ENCODE results near the gene CD200R1.

The CD200R1 gene

DNA sequence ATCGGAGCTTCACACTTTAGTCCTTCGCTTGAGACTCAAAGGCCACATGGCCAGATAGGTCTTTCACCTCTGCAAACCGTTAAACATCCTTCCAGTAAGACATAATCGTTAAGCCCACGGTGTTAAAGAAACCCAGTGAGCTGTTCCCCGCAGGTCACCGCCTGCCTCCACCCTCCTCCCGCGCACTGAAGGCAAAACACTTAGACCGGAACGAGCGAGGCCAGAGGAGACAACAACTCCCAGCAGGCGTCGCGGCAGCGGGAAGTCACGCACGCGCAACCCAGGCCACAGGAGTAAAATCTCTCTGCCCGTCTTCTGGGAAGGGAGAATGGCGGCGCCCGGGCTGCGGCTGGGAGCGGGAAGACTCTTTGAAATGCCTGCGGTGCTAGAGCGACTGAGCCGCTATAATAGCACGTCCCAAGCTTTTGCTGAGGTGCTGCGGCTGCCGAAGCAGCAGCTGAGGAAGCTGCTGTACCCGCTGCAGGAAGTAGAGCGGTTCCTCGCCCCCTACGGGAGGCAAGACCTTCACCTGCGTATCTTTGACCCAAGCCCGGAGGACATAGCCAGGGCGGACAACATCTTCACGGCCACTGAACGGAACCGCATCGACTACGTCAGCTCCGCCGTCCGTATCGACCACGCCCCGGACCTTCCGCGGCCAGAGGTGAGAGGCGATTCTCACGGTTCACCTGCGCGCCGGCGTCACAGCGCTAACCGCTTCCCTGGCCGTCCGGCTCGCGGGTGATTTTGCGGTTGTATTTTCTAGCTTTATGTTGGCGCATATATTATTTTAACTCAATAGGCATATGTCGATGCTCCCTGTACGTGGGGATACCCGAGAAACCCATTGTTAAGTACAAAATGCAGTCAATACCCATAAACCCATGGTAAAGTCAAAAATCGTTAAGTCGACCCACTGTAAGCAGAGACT lies 16.0 kb upstream of the CD200R1 start, which contains the start of gene GTPBP8:
Gene GTPBP8, plus strand, starts transcription at position 313 of the 931 bp plus-strand sequence. Its CDS starts 16 bp downstream, at position 329.
- in situ Hi-C loops (cut with MboI; ENCODE audit: low pct_unique_long_range_greater_than_20kb, low sequenced_read_pairs, unreplicated experiment) = loop anchor here (25.0 kb wide), 1 partner anchor 879 kb away; no protein-coding TSS in a partner anchor
- peak; percentile 77 for DNase-seq (ENCODE audit: low spot score)
- TF ChIP-seq, protein P1, sequence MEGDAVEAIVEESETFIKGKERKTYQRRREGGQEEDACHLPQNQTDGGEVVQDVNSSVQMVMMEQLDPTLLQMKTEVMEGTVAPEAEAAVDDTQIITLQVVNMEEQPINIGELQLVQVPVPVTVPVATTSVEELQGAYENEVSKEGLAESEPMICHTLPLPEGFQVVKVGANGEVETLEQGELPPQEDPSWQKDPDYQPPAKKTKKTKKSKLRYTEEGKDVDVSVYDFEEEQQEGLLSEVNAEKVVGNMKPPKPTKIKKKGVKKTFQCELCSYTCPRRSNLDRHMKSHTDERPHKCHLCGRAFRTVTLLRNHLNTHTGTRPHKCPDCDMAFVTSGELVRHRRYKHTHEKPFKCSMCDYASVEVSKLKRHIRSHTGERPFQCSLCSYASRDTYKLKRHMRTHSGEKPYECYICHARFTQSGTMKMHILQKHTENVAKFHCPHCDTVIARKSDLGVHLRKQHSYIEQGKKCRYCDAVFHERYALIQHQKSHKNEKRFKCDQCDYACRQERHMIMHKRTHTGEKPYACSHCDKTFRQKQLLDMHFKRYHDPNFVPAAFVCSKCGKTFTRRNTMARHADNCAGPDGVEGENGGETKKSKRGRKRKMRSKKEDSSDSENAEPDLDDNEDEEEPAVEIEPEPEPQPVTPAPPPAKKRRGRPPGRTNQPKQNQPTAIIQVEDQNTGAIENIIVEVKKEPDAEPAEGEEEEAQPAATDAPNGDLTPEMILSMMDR (IDR thresholded peaks at IDR 0.05; ENCODE audit: extremely low read depth, insufficient read depth, missing control alignments) = no peak

DNA sequence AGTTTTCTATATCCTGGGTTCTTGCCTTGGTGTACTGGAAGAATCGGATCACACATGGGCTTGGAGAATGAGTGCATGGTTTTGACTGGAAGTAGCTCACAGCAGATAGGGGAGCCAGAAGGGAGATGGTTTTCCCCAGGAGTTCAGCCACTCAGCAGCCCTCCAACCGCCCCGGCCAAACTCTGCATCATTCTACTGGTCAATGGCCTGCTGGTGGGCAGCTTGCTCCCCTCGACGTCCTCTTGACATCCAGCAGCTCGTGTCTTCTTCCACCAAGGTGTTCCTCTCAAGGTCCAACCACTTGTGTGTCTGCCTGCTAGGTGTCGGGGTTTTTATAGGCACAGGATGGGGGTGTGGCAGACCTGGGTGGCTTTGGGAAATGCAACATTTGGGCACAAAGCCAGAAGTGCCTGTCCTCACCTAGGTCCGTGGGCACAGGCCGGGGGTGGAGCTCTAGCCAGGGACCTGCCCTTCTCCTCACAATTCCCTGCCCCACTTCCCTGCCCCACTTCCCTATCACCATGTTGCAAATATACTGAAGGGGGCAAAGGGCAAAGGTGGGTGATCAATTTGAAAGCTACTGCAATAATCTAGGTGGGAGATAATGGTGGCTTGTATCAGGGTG lies 12.9 kb upstream of the CD200R1 start:
- TF ChIP-seq, protein P1 (IDR thresholded peaks at IDR 0.05; ENCODE audit: extremely low read depth, insufficient read depth, missing control alignments) = no peak
- in situ Hi-C loops (cut with MboI; ENCODE audit: low pct_unique_long_range_greater_than_20kb, low sequenced_read_pairs, unreplicated experiment) = loop anchor here (10.0 to 25.0 kb wide), 2 partner anchors 343 to 876 kb away; partner anchors contain the start of gene CCDC80
- no peak for DNase-seq (ENCODE audit: low spot score)

DNA sequence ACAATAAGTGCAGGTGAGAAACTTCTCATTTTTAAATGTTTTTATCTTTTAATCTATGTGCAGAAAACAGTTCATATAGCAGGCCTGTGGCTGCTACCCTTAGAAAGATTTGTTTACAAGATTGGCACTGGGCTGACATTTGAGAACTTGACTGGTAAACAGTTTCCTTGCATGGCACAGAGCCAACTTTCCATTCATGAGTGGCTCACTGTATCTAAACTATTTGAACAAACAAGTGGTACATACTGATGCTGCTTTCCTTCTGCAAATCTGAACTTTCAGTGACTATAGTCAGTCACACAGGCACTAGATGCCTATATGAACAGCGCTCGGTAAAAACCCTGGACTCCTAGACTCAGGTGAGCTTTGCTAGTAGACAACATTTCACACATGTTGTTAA lies 9.6 kb upstream of the CD200R1 start:
- TF ChIP-seq, protein P1 (IDR thresholded peaks at IDR 0.05; ENCODE audit: extremely low read depth, insufficient read depth, missing control alignments) = no peak
- DNase-seq (ENCODE audit: low spot score) = no peak
- in situ Hi-C loops (cut with MboI; ENCODE audit: low pct_unique_long_range_greater_than_20kb, low sequenced_read_pairs, unreplicated experiment) = loop anchor here (10.0 to 25.0 kb wide), 2 partner anchors 340 to 872 kb away; partner anchors contain the start of gene CCDC80

- no peak for DNase-seq (ENCODE audit: low spot score)
- TF ChIP-seq, protein P1 (IDR thresholded peaks at IDR 0.05; ENCODE audit: extremely low read depth, insufficient read depth, missing control alignments) = no peak
- in situ Hi-C loops (cut with MboI; ENCODE audit: low pct_unique_long_range_greater_than_20kb, low sequenced_read_pairs, unreplicated experiment) = loop anchor here (10.0 to 25.0 kb wide), 2 partner anchors 338 to 870 kb away; partner anchors contain the start of gene CCDC80
Observed at GRCh38 chr3:112982710-112983109, 7.8 kb upstream of the CD200R1 start.

DNA sequence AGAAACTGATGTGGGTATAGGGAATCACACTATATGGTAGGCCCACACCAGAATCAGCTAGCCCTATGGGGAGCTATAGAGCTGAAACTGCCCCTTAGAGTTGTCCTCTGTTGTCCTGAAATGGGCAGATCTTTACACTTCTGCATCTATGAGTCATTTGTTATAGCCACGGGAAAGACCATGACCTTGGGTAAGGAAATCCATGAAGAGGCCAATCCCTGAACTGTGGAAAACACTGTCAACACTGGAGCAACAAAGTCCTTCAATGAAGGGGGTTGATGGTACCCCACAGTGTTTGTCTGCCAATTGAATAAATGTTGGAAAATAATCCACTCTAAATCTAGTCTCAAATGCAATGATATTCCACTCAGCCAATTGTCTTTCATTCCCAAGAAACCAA lies 5.2 kb upstream of the CD200R1 start:
- TF ChIP-seq, protein P1 (IDR thresholded peaks at IDR 0.05; ENCODE audit: extremely low read depth, insufficient read depth, missing control alignments) = no peak
- DNase-seq (ENCODE audit: low spot score) = no peak
- in situ Hi-C loops (cut with MboI; ENCODE audit: low pct_unique_long_range_greater_than_20kb, low sequenced_read_pairs, unreplicated experiment) = loop anchor here (10.0 to 25.0 kb wide), 2 partner anchors 335 to 868 kb away; partner anchors contain the start of gene CCDC80

DNA sequence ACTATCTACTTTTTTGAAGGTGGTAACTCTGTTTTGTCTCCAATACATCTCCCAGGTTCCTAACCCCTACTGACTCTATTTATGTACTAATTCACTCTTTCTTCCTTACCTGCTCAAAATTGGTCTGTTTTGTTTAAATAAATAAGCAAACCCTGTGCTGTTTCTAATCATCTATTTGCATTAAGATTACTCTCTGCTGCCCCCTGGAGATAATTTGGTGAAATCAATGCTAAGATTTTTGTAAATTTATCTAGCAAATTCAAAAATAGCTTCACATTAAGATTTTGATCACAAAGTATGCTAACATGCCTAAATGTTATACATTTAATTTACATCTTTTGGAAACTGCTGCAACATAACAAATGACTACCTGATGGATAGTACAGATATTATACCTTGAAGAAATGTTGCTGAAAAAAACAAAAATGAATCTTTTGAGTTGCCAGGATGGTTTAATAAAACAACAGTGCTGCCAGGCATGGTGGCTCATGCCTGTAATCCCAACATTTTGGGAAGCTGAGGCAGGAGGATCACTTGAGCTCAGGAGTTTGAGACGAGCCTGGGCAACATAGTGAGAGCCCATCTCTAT lies 4.4 kb upstream of the CD200R1 start:
- DNase-seq (ENCODE audit: low spot score) = no peak
- TF ChIP-seq, protein P1 (IDR thresholded peaks at IDR 0.05; ENCODE audit: extremely low read depth, insufficient read depth, missing control alignments) = peak; percentile 48
- in situ Hi-C loops (cut with MboI; ENCODE audit: low pct_unique_long_range_greater_than_20kb, low sequenced_read_pairs, unreplicated experiment) = loop anchor here (10.0 to 25.0 kb wide), 2 partner anchors 245 to 867 kb away; no protein-coding TSS in a partner anchor
